Right atrium auricular region (tissue), 2 donors: ENCODE measurements around the gene CORO7. TPM values are rescaled to one million over a fixed set of nuclear protein-coding genes. Genes with fewer than 3 reads are reported as not detected.
A peak's percentile ranks its signal among the peaks of the same experiment; 100 is the strongest.
"Not testable (repeated sequence)": the region's sequence is repeated elsewhere in the genome, so short reads cannot be mapped to it uniquely, and the experiment has no call there.

Experiments
- DNase-seq: peaks from one replicate; pipeline ENCODE4 v3.0.0-alpha.2; 2019; ENCODE audit warnings: low spot score
- H3K27ac ChIP-seq, 2 donors: fragments of 200-600 bp; sonication (generic); 1 replicate in 1 of 2; 2 replicates in 1 of 2; pipeline ENCODE4 v1.5.1; 2016 to 2019
- H3K27me3 ChIP-seq, 2 donors: fragments of 200-600 bp; sonication (generic); one replicate each; pipeline versions ENCODE4 v1.5.1 to v1.6.0; 2017 to 2019
- H3K36me3 ChIP-seq: fragments of 200-600 bp; sonication (generic); one replicate; pipeline ENCODE4 v1.5.1; 2016
- H3K4me1 ChIP-seq, 2 donors: fragments of 200-600 bp; sonication (generic); one replicate each; pipeline versions ENCODE4 v1.5.1 to v1.6.0; 2017 to 2019
- H3K4me3 ChIP-seq, 2 donors: fragments of 200-600 bp; sonication (generic); 1 replicate in 1 of 2; 2 replicates in 1 of 2; pipeline ENCODE4 v1.5.1; 2017 to 2019; ENCODE audit warnings: mild to moderate bottlenecking in 1 of 2, moderate library complexity in 1 of 2
- H3K9me3 ChIP-seq, 2 donors: fragments of 200-600 bp; sonication (generic); one replicate each; pipeline ENCODE4 v1.5.1; 2019
- CTCF ChIP-seq, 2 donors: fragments of 200-600 bp; sonication (generic); IDR thresholded peaks; one replicate each; pipeline ENCODE4 v1.5.1; 2019; ENCODE audit warnings: antibody characterized with exemption in 2 of 2
- total RNA-seq, 2 donors: library from RNA; depleted of rRNA; stranded (reverse); fragments of >200 nt; gene quantifications; one replicate each; pipeline ENCODE4 v1.1.0, GENCODE V29; 2016

The CORO7 gene
- total RNA-seq, 2 donors from 2014 or later: 10.3 TPM

- no peak overlapping the region for H3K27ac ChIP-seq
- no peaks in the 10 kb centered on the region for H3K9me3 ChIP-seq
- peak; percentile 88 to 98 for TF ChIP-seq CTCF (IDR thresholded peaks at IDR 0.05)
- H3K4me3 ChIP-seq: no peak overlapping the region
- peaks cover 0 to 9% of the 10 kb centered on the region in 2 donors for H3K4me1 ChIP-seq
- H3K27me3 ChIP-seq: no peaks in the 10 kb centered on the region
- peaks cover 16% of the 10 kb centered on the region for H3K36me3 ChIP-seq
- peak; percentile 82 for DNase-seq
Measured at GRCh38 chr16:4402439-4403132, 13.8 kb downstream of the CORO7 start.

- Histone ChIP-seq H3K9me3 (no peaks in the 10 kb centered on the region), H3K4me1 (peaks cover 0 to 9% of the 10 kb centered on the region in 2 donors), H3K27ac (no peak overlapping the region), H3K27me3 (no peaks in the 10 kb centered on the region), H3K36me3 (peaks cover 8% of the 10 kb centered on the region), H3K4me3 (no peak overlapping the region)
- no peak for TF ChIP-seq CTCF (IDR thresholded peaks at IDR 0.05)
- DNase-seq: no peak
Measured at GRCh38 chr16:4401510-4401909, 14.9 kb downstream of the CORO7 start.

GRCh38 chr16:4401094-4401501 lies 15.3 kb downstream of the CORO7 start:
- no peak overlapping the region for H3K27ac ChIP-seq
- peaks cover 5% of the 10 kb centered on the region for H3K36me3 ChIP-seq
- H3K9me3 ChIP-seq: no peaks in the 10 kb centered on the region
- H3K4me1 ChIP-seq: peaks cover 0 to 9% of the 10 kb centered on the region in 2 donors
- H3K27me3 ChIP-seq: no peaks in the 10 kb centered on the region
- no peak overlapping the region for H3K4me3 ChIP-seq
- no peak for TF ChIP-seq CTCF (IDR thresholded peaks at IDR 0.05)
- no peak for DNase-seq

GRCh38 chr16:4399001-4399730 lies 17.2 kb downstream of the CORO7 start:
- Histone ChIP-seq H3K36me3 (peaks cover 8% of the 10 kb centered on the region), H3K27ac (no peak overlapping the region), H3K9me3 (no peaks in the 10 kb centered on the region), H3K27me3 (no peaks in the 10 kb centered on the region), H3K4me1 (peaks cover 0 to 9% of the 10 kb centered on the region in 2 donors), H3K4me3 (no peak overlapping the region)
- no peak for TF ChIP-seq CTCF (IDR thresholded peaks at IDR 0.05)
- no peak for DNase-seq

- Histone ChIP-seq H3K27ac (no peak overlapping the region), H3K4me3 (no peak overlapping the region), H3K27me3 (no peaks in the 10 kb centered on the region), H3K4me1 (peaks cover 0 to 10% of the 10 kb centered on the region in 2 donors), H3K9me3 (no peaks in the 10 kb centered on the region), H3K36me3 (peaks cover 8% of the 10 kb centered on the region)
- no peak for TF ChIP-seq CTCF (IDR thresholded peaks at IDR 0.05)
- DNase-seq: no peak
Measured at GRCh38 chr16:4395055-4395726, 21.2 kb downstream of the CORO7 start.

- H3K4me3 ChIP-seq, DNase-seq, H3K9me3 ChIP-seq, H3K27ac ChIP-seq, H3K27me3 ChIP-seq, H3K36me3 ChIP-seq: not testable (repeated sequence)
- H3K4me1 ChIP-seq: peaks cover 0 to 17% of the 10 kb centered on the region in 2 donors
Measured at GRCh38 chr16:4393850-4394249, 22.5 kb downstream of the CORO7 start.
